GM12801 (cell line): ENCODE data around the gene OPN1MW3.

ENCODE experiments used
- CTCF ChIP-seq: IDR thresholded peaks from one replicate; pipeline ENCODE4 v1.5.1; 2011; ENCODE audit warnings: control low read depth; ENCODE audit not compliant: insufficient read length; ENCODE audit errors: extremely low read depth

Gene OPN1MW3

GRCh38 chrX:154310616-154311536 lies 53.5 kb downstream of the OPN1MW3 start:
- TF ChIP-seq CTCF: no peak

- TF ChIP-seq CTCF: no peak
Observed at GRCh38 chrX:154312116-154312515, 54.7 kb downstream of the OPN1MW3 start.

DNA sequence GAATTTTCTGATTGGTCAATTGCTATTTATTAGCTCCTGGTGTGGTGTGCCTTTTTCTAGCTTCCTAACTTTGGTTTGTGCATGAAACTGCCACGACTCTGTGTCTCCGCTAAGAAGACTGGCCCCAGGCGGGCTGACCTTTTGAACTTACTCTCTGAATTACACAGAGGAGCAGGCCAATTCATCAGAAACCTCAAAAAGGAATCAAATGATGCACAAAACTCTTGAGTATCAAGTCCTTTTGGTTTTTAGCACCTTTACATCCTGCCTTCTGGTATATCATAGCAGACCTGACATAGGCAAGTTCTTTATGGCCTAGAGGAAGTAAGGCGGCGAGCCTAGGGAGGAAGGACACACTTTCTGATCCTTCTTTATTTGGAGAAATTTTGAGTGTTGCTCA lies 55.8 kb downstream of the OPN1MW3 start:
- no peak for TF ChIP-seq CTCF

DNA sequence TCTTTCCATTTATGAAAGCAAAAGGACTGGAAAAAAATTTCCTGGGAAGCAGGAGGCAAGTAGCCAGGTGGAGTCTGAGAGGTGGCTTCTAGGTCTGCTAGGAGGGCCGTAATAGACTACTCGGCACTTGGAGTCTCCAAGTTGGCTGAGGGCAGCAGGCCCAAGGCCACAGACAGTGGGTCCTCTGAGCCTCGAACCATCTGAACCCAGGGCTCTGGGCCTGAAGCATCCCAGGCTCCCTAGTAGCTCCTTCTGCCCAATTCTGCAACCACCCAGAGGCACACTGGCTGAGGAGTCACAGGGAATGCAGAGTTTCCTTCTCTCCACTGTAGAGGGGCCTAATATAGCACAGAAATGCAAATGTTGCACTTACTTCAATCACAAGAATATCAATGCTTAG lies 58.0 kb downstream of the OPN1MW3 start:
- TF ChIP-seq CTCF: no peak

GRCh38 chrX:154317391-154317995 lies 60.1 kb downstream of the OPN1MW3 start:
- no peak for TF ChIP-seq CTCF

GRCh38 chrX:154320406-154320805 lies 63.0 kb downstream of the OPN1MW3 start:
- TF ChIP-seq CTCF: no peak
